ENCODE results near the gene KRTAP24-1. TPM values are rescaled to one million over a fixed set of nuclear protein-coding genes. Genes with fewer than 3 reads are reported as not detected.

KRTAP24-1 gene
- total and polyA plus RNA-seq, 7 donors: not detected

- DNase-seq: no peak
- WGBS, 2 donors: 90 to 92% methylated on average over 2 of the region's 2 CpGs
- Histone ChIP-seq H3K27ac (no peak overlapping the region), H3K9me3 (no peaks in the 10 kb centered on the region), H3K27me3 (no peaks in the 10 kb centered on the region), H3K36me3 (no peaks in the 10 kb centered on the region), H3K4me1 (no peaks in the 10 kb centered on the region), H3K4me3 (no peak overlapping the region)
- no peak for TF ChIP-seq EP300 (IDR thresholded peaks at IDR 0.05)
- TF ChIP-seq, protein P1, sequence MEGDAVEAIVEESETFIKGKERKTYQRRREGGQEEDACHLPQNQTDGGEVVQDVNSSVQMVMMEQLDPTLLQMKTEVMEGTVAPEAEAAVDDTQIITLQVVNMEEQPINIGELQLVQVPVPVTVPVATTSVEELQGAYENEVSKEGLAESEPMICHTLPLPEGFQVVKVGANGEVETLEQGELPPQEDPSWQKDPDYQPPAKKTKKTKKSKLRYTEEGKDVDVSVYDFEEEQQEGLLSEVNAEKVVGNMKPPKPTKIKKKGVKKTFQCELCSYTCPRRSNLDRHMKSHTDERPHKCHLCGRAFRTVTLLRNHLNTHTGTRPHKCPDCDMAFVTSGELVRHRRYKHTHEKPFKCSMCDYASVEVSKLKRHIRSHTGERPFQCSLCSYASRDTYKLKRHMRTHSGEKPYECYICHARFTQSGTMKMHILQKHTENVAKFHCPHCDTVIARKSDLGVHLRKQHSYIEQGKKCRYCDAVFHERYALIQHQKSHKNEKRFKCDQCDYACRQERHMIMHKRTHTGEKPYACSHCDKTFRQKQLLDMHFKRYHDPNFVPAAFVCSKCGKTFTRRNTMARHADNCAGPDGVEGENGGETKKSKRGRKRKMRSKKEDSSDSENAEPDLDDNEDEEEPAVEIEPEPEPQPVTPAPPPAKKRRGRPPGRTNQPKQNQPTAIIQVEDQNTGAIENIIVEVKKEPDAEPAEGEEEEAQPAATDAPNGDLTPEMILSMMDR (IDR thresholded peaks at IDR 0.05): no peak
- TF ChIP-seq POLR2A (IDR thresholded peaks at IDR 0.05): no peak
- TF ChIP-seq POLR2AphosphoS5 (IDR thresholded peaks at IDR 0.05): no peak
- intact Hi-C loops (cut with DNase I): no loop called here
Observed at GRCh38 chr21:30315701-30316100, 33.0 kb upstream of the KRTAP24-1 start.

- Histone ChIP-seq H3K36me3 (no peaks in the 10 kb centered on the region), H3K27me3 (no peaks in the 10 kb centered on the region), H3K4me3 (no peak overlapping the region), H3K27ac (no peak overlapping the region), H3K4me1 (no peaks in the 10 kb centered on the region), H3K9me3 (peaks cover 0 to 1% (median 0%) of the 10 kb centered on the region in 4 donors)
- 61 to 83% methylated on average over 2 of the region's 2 CpGs for WGBS, 2 donors
- intact Hi-C loops (cut with DNase I): no loop called here
- DNase-seq: no peak
- TF ChIP-seq POLR2A (IDR thresholded peaks at IDR 0.05) (no peak), POLR2AphosphoS5 (IDR thresholded peaks at IDR 0.05) (no peak), EP300 (IDR thresholded peaks at IDR 0.05) (no peak)
- TF ChIP-seq, protein P1 (IDR thresholded peaks at IDR 0.05): no peak
Observed at GRCh38 chr21:30306884-30307283, 24.1 kb upstream of the KRTAP24-1 start.

DNA sequence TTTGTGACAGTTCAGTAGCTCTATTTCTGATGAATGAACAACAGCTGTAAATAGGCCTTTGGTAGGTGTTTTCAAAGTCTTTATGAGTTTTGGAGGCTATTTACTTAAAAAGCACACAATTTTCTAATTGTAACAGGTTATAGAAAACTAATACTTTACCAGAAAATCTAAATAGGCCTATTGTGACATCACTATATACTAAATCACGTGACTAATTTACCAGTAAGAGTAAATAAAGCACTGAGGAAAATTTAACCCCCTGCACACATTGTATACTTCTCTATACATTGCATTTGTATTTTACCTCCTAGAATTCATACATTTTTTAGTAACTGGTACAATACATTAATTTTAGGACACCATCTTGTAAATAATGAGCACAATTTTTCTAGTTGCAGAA, 22.4 kb upstream of the KRTAP24-1 start:
- H3K4me1 ChIP-seq: no peaks in the 10 kb centered on the region
- no peaks in the 10 kb centered on the region for H3K36me3 ChIP-seq
- no peak overlapping the region for H3K4me3 ChIP-seq
- no peak for DNase-seq
- no peak overlapping the region for H3K27ac ChIP-seq
- 17 to 43% methylated on average over 1 of the region's 1 CpG for WGBS, 2 donors
- H3K27me3 ChIP-seq: no peaks in the 10 kb centered on the region
- intact Hi-C loops (cut with DNase I): no loop called here
- TF ChIP-seq EP300 (IDR thresholded peaks at IDR 0.05) (no peak), POLR2AphosphoS5 (IDR thresholded peaks at IDR 0.05) (no peak), POLR2A (IDR thresholded peaks at IDR 0.05) (no peak)
- TF ChIP-seq, protein P1 (IDR thresholded peaks at IDR 0.05): no peak
- peaks cover 0 to 1% (median 0%) of the 10 kb centered on the region in 4 donors for H3K9me3 ChIP-seq

GRCh38 chr21:30289215-30289614, 6.5 kb upstream of the KRTAP24-1 start, which contains the start of gene KRTAP25-1:
TSS of gene KRTAP25-1 (minus strand) at chr21:30289514. CDS start at chr21:30289490, 24 bp downstream.
- H3K27ac ChIP-seq: no peak within 1 kb of the TSS
- intact Hi-C loops (cut with DNase I): no loop called here
- no peaks in the 10 kb centered on the region for H3K27me3 ChIP-seq
- DNase-seq: no peak
- H3K4me1 ChIP-seq: no peaks in the 10 kb centered on the region
- TF ChIP-seq POLR2AphosphoS5 (IDR thresholded peaks at IDR 0.05) (no peak), EP300 (IDR thresholded peaks at IDR 0.05) (no peak), POLR2A (IDR thresholded peaks at IDR 0.05) (no peak)
- TF ChIP-seq, protein P1 (IDR thresholded peaks at IDR 0.05): no peak
- H3K4me3 ChIP-seq: no peak within 1 kb of the TSS
- WGBS, 2 donors: 92 to 96% methylated on average over 2 of the region's 2 CpGs
- no peaks in the 10 kb centered on the region for H3K9me3 ChIP-seq
- no peaks in the 10 kb centered on the region for H3K36me3 ChIP-seq

DNA sequence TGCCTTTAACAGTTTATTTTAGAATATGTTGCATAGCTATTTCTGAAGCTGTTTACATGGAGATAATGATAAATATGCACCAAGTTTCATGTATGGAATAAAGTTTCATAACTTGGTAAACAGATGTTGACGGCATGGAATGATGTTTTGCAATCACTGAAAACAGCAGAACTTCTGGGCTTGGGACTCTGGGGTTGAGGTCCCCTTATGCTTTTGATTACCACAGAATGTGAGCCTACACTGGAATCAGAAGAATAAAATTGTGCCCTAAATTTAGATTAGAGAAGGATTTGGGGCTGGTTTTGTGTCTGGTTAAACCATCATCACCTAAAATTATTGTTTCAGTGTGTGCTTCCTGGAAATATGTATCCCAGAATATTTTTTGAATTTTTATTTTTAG, 11.1 kb downstream of the KRTAP24-1 start:
- Histone ChIP-seq H3K4me3 (no peak overlapping the region), H3K27ac (no peak overlapping the region), H3K4me1 (no peaks in the 10 kb centered on the region), H3K9me3 (no peaks in the 10 kb centered on the region), H3K27me3 (no peaks in the 10 kb centered on the region), H3K36me3 (no peaks in the 10 kb centered on the region)
- no peak for DNase-seq
- intact Hi-C loops (cut with DNase I): no loop called here
- 82 to 83% methylated on average over 1 of the region's 1 CpG for WGBS, 2 donors
- TF ChIP-seq, protein P1 (IDR thresholded peaks at IDR 0.05): no peak
- TF ChIP-seq EP300 (IDR thresholded peaks at IDR 0.05): no peak
- TF ChIP-seq POLR2A (IDR thresholded peaks at IDR 0.05): no peak
- TF ChIP-seq POLR2AphosphoS5 (IDR thresholded peaks at IDR 0.05): no peak
